GM10248 (cell line): Measurements from ENCODE around the gene PIK3C2B.

Experiments
- CTCF ChIA-PET: fragments of 300-600 bp; sonication (Branson Sonifier 250); formaldehyde crosslinking; extraction: SDS; loops from one replicate; lab custom pipeline; 2021; ENCODE audit warnings: antibody characterized with exemption; lab: Yijun Ruan, JAX
- POLR2A ChIA-PET: fragments of 350-650 bp; sonication (Branson Sonifier 250); formaldehyde crosslinking; extraction: SDS; loops from one replicate; lab custom pipeline; 2020; ENCODE audit warnings: antibody characterized with exemption; lab: Yijun Ruan, JAX
- DNase-seq: peaks from one replicate; pipeline ENCODE4 v3.0.0; 2012; ENCODE audit errors: extremely low spot score
- CTCF ChIP-seq: IDR thresholded peaks from 2 replicates; pipeline ENCODE4 v1.5.1; 2012; ENCODE audit warnings: mild to moderate bottlenecking, low read depth; ENCODE audit errors: extremely low read depth, missing control alignments, control extremely low read depth

Gene PIK3C2B

GRCh38 chr1:204454476-204454875 lies 40.1 kb downstream of the PIK3C2B start:
- CTCF ChIA-PET = interaction anchor here (1.1 to 43.1 kb wide), 3 partner anchors 11 to 36 kb away, joined by 4 to 1775 read pairs (median 635); partner anchors contain the start of gene PIK3C2B
- no peak for DNase-seq
- POLR2A ChIA-PET = interaction anchor here (0.7 kb wide), 1 partner anchor 52 kb away, joined by 3 read pairs; no protein-coding TSS in a partner anchor
- no peak for TF ChIP-seq CTCF

GRCh38 chr1:204453141-204453772 lies 41.3 kb downstream of the PIK3C2B start:
- DNase-seq = peak; percentile 86
- no peak for TF ChIP-seq CTCF

GRCh38 chr1:204451352-204452124 lies 43.1 kb downstream of the PIK3C2B start:
- TF ChIP-seq CTCF = no peak
- CTCF ChIA-PET = interaction anchor here (1.3 to 43.1 kb wide), 6 partner anchors 0 to 356 kb away, joined by 3 to 1775 read pairs (median 320); partner anchors contain the start of gene PIK3C2B
- POLR2A ChIA-PET = interaction anchor here (0.7 to 1.0 kb wide), 2 partner anchors 42 to 299 kb away, joined by 3 read pairs; no protein-coding TSS in a partner anchor
- no peak for DNase-seq

More at GRCh38 chr1:204453141-204453772, 41.3 kb downstream of the PIK3C2B start:
- ChIA-PET CTCF (interaction anchor here (1.8 to 43.1 kb wide), 4 partner anchors 10 to 38 kb away, joined by 6 to 1775 read pairs (median 322); partner anchors contain the start of gene PIK3C2B), POLR2A (no interaction called here)

GRCh38 chr1:204450461-204451257 lies 43.9 kb downstream of the PIK3C2B start:
- no peak for TF ChIP-seq CTCF
- no peak for DNase-seq
- ChIA-PET POLR2A (interaction anchor here (1.0 kb wide), 1 partner anchor 43 kb away, joined by 3 read pairs; no protein-coding TSS in a partner anchor), CTCF (interaction anchor here (1.3 to 43.1 kb wide), 5 partner anchors 1 to 357 kb away, joined by 3 to 1775 read pairs (median 635); partner anchors contain the start of gene PIK3C2B)

GRCh38 chr1:204449678-204450280 lies 44.8 kb downstream of the PIK3C2B start:
- ChIA-PET CTCF (interaction anchor here (1.3 to 43.1 kb wide), 6 partner anchors 2 to 357 kb away, joined by 3 to 1775 read pairs (median 320); partner anchors contain the start of gene PIK3C2B), POLR2A (interaction anchor here (0.7 kb wide), 1 partner anchor 24 kb away, joined by 3 read pairs; no protein-coding TSS in a partner anchor)
- TF ChIP-seq CTCF = no peak
- DNase-seq = no peak
